Hepatocyte (in vitro differentiated cells): ENCODE measurements around the gene NKD1.

Experiments
- CTCF ChIP-seq: fragments of 200-600 bp; sonication (generic); IDR thresholded peaks from 2 replicates; pipeline ENCODE4 v1.5.1; 2016; ENCODE audit warnings: antibody characterized with exemption, mild to moderate bottlenecking; ENCODE audit not compliant: poor library complexity
- EZH2 ChIP-seq: fragments of 200-600 bp; sonication (generic); IDR thresholded peaks from 2 replicates; pipeline ENCODE4 v1.6.1; 2016; ENCODE audit warnings: antibody characterized with exemption, mild to moderate bottlenecking, borderline replicate concordance
- EZH2phosphoT487 ChIP-seq: fragments of 200-600 bp; sonication (generic); IDR thresholded peaks from one replicate; pipeline ENCODE4 v1.6.1; 2018; ENCODE audit warnings: antibody characterized with exemption, mild to moderate bottlenecking, low read depth, moderate library complexity; ENCODE audit not compliant: unreplicated experiment, severe bottlenecking

- TF ChIP-seq CTCF (no peak), EZH2phosphoT487 (no peak), EZH2 (no peak)
These were observed 43.1 kb upstream of the NKD1 start for GRCh38 chr16:50505115-50505514.
